Breast epithelium (tissue), 3 donors: ENCODE data around the gene MIA3.

Experiments
- POLR2A ChIP-seq: fragments of 450-650 bp; IDR thresholded peaks from one replicate; pipeline ENCODE4 v1.6.1; 2016; ENCODE audit warnings: antibody characterized with exemption, mild to moderate bottlenecking, moderate library complexity
- TF ChIP-seq, protein P1 (sequence below), 3 donors: fragments of 450-650 bp; IDR thresholded peaks; one replicate each; pipeline ENCODE4 v1.5.1; 2016 to 2017; ENCODE audit warnings: antibody characterized with exemption in 3 of 3, mild to moderate bottlenecking in 3 of 3, moderate library complexity in 3 of 3

GRCh38 chr1:222680080-222680479 is 62.2 kb downstream of the MIA3 start:
- TF ChIP-seq, protein P1, sequence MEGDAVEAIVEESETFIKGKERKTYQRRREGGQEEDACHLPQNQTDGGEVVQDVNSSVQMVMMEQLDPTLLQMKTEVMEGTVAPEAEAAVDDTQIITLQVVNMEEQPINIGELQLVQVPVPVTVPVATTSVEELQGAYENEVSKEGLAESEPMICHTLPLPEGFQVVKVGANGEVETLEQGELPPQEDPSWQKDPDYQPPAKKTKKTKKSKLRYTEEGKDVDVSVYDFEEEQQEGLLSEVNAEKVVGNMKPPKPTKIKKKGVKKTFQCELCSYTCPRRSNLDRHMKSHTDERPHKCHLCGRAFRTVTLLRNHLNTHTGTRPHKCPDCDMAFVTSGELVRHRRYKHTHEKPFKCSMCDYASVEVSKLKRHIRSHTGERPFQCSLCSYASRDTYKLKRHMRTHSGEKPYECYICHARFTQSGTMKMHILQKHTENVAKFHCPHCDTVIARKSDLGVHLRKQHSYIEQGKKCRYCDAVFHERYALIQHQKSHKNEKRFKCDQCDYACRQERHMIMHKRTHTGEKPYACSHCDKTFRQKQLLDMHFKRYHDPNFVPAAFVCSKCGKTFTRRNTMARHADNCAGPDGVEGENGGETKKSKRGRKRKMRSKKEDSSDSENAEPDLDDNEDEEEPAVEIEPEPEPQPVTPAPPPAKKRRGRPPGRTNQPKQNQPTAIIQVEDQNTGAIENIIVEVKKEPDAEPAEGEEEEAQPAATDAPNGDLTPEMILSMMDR (IDR thresholded peaks at IDR 0.05) = no peak
- no peak for TF ChIP-seq POLR2A
